Measurements from ENCODE around the gene BACE1. TPM values are rescaled to one million over a fixed set of nuclear protein-coding genes. Genes with fewer than 3 reads are reported as not detected.
A peak's percentile ranks its signal among the peaks of the same experiment; 100 is the strongest.

The BACE1 gene
- total and polyA plus RNA-seq, 10 of the 15 experiments (the other 5 are each of a cell fraction or from before 2014, with no cell fraction given) = 0.07 to 1.6 (median 0.32) TPM

GRCh38 chr11:117335399-117335798, 19.3 kb upstream of the BACE1 start:
- 90% methylated on average over 5 of the region's 5 CpGs for WGBS (ENCODE audit: insufficient coverage, insufficient replicate concordance, low lambda C conversion rate, missing lambda C conversion rate)
- H3K9me3 ChIP-seq (replicated peaks; ENCODE audit: control insufficient read depth, insufficient read depth, low read length) = no peaks in the 10 kb centered on the region
- no peak for TF ChIP-seq ESRRA (IDR thresholded peaks at IDR 0.05; ENCODE audit: low read length)
- no peak for TF ChIP-seq CEBPZ (IDR thresholded peaks at IDR 0.05; ENCODE audit: low read depth, low read length)
- TF ChIP-seq RCOR1 (conservative IDR thresholded peaks at IDR 0.05; ENCODE audit: low read depth, low read length) = no peak
- peak; percentile 37; the same call in 1 of the 2 replicates for TF ChIP-seq ZNF384 (IDR thresholded peaks at IDR 0.05; ENCODE audit: borderline replicate concordance, low read depth, low read length)
- peak; percentile 49 for TF ChIP-seq ZBTB40 (IDR thresholded peaks at IDR 0.05; ENCODE audit: borderline replicate concordance)
- in situ Hi-C loops (cut with MboI) (no loop called here), intact Hi-C loops (cut with micrococcal nuclease; ENCODE audit: unreplicated experiment) (no loop called here)
- no peak overlapping the region for H2AFZ ChIP-seq (ENCODE audit: control insufficient read depth, low read depth, low read length)
- ChIA-PET RAD21 (ENCODE audit: unreplicated experiment) (no interaction called here), POLR2A (no interaction called here), SMC1A (ENCODE audit: uncharacterized antibody, unreplicated experiment) (interaction anchor here (0.6 to 1.3 kb wide), 3 partner anchors 9 to 34 kb away, joined by 3 to 5 read pairs (median 3); no protein-coding TSS in a partner anchor), CTCF (interaction anchor here (0.9 kb wide), 1 partner anchor 92 kb away, joined by 3 read pairs; no protein-coding TSS in a partner anchor)
- H3K79me2 ChIP-seq (ENCODE audit: control insufficient read depth, insufficient read depth, low read length) = no peaks in the 10 kb centered on the region
- H4K20me1 ChIP-seq (ENCODE audit: control insufficient read depth, insufficient read depth) = no peaks in the 10 kb centered on the region
- no peaks in the 10 kb centered on the region for H3K4me1 ChIP-seq (ENCODE audit: control insufficient read depth, insufficient read depth, low read length)
- no peak overlapping the region for H3K27ac ChIP-seq (ENCODE audit: control insufficient read depth, insufficient read depth)
- no TSS peak for BruUV-seq (replicated peaks)
- ATAC-seq = no peak
- H3K4me2 ChIP-seq (ENCODE audit: control insufficient read depth, insufficient read depth) = no peak overlapping the region
- H3K27me3 ChIP-seq (replicated peaks in 1 of 2; ENCODE audit: control insufficient read depth in 2 of 2, insufficient read depth in 2 of 2, low read length in 1 of 2) = no peaks in the 10 kb centered on the region
- FAIRE-seq = no peak
- no peak overlapping the region for H3K9ac ChIP-seq (ENCODE audit: control insufficient read depth, insufficient read depth, low read length)
- no peaks in the 10 kb centered on the region; a peak in 1 of 4 replicates for H3K36me3 ChIP-seq (ENCODE audit: control insufficient read depth in 2 of 2, insufficient read depth in 2 of 2, low read length in 1 of 2)
- DNase-seq (ENCODE audit: low read depth, low spot score) = no peak
- H3K4me3 ChIP-seq = no peak overlapping the region

Data from GM12878 (cell line).